CD4-positive, CD25-positive, alpha-beta regulatory T cell (primary cell): ENCODE data around the gene PIK3R1. TPM values are rescaled to one million over a fixed set of nuclear protein-coding genes. Genes with fewer than 3 reads are reported as not detected.

Experiments used
- ATAC-seq, 2 donors: fragments of 150-1000 bp; cut with Tn5 transposase; one replicate each; pipeline ENCODE4 v1.10.0; 2021; ENCODE audit warnings: low read depth in 2 of 2, moderate number of reproducible peaks in 2 of 2, moderate library complexity in 1 of 2
- DNase-seq, 3 donors: peaks; one replicate each; pipeline versions ENCODE4 v3.0.0 to v3.0.0-alpha.2; 2012 to 2022; ENCODE audit warnings: mixed read lengths in 1 of 3
- H3K27ac ChIP-seq: one replicate; pipeline ENCODE4 v1.7.0; 2013; ENCODE audit warnings: mild to moderate bottlenecking, low read length; ENCODE audit not compliant: insufficient read depth, poor library complexity, severe bottlenecking
- H3K27me3 ChIP-seq: one replicate; pipeline ENCODE4 v1.7.0; 2013; ENCODE audit warnings: low read length; ENCODE audit not compliant: control insufficient read depth, insufficient read depth
- H3K36me3 ChIP-seq: one replicate; pipeline ENCODE4 v1.7.0; 2013; ENCODE audit warnings: mild to moderate bottlenecking, low read length, moderate library complexity; ENCODE audit not compliant: control insufficient read depth, insufficient read depth
- H3K4me1 ChIP-seq: 2 replicates; pipeline ENCODE4 v1.7.0; 2013; ENCODE audit warnings: mild to moderate bottlenecking, low read length; ENCODE audit not compliant: insufficient read depth, control insufficient read depth, poor library complexity, severe bottlenecking
- H3K4me3 ChIP-seq: one replicate; pipeline ENCODE4 v1.7.0; 2013; ENCODE audit warnings: low read depth, mild to moderate bottlenecking, low read length, moderate library complexity
- H3K9me3 ChIP-seq, 2 experiments: 1 replicate in 1 of 2; 2 replicates in 1 of 2; pipeline ENCODE4 v1.7.0; 2013; ENCODE audit warnings: low read length in 2 of 2, mild to moderate bottlenecking in 1 of 2, moderate library complexity in 1 of 2; ENCODE audit not compliant: control insufficient read depth in 2 of 2
- H3K27ac Mint-ChIP-seq, 3 donors: one replicate each; pipeline ENCODE4 v1.8.0; 2020 to 2022; ENCODE audit warnings: mild to moderate bottlenecking in 3 of 3, mixed read lengths in 3 of 3, moderate library complexity in 2 of 3
- H3K27me3 Mint-ChIP-seq: one replicate; pipeline ENCODE4 v1.8.0; 2022; ENCODE audit warnings: mild to moderate bottlenecking, mixed read lengths
- H3K36me3 Mint-ChIP-seq: one replicate; pipeline ENCODE4 v1.8.0; 2020; ENCODE audit warnings: mixed read lengths
- H3K4me1 Mint-ChIP-seq, 4 donors: one replicate each; pipeline ENCODE4 v1.8.0; 2020 to 2022; ENCODE audit warnings: mixed read lengths in 4 of 4, mild to moderate bottlenecking in 1 of 4
- H3K4me3 Mint-ChIP-seq, 4 donors: one replicate each; pipeline ENCODE4 v1.8.0; 2020 to 2022; ENCODE audit warnings: mild to moderate bottlenecking in 4 of 4, mixed read lengths in 4 of 4, moderate library complexity in 3 of 4
- H3K9me3 Mint-ChIP-seq, 7 donors: one replicate each; pipeline ENCODE4 v1.8.0; 2020 to 2022; ENCODE audit warnings: mixed read lengths in 7 of 7, mild to moderate bottlenecking in 3 of 7, moderate library complexity in 2 of 7
- polyA plus RNA-seq, 4 donors: library from polyadenylated mRNA; unstranded; fragments of 300-500 nt; fragmentation: Illumina TruSeq; gene quantifications; one replicate each; pipeline ENCODE4 v1.2.3, GENCODE V29; 2021
- total RNA-seq: library from RNA; stranded (reverse); gene quantifications from one replicate; pipeline ENCODE4 v1.2.3, GENCODE V29; 2022

PIK3R1 gene
- total and polyA plus RNA-seq, 5 donors from 2014 or later, result 75.9 to 366 (median 120) TPM

DNA sequence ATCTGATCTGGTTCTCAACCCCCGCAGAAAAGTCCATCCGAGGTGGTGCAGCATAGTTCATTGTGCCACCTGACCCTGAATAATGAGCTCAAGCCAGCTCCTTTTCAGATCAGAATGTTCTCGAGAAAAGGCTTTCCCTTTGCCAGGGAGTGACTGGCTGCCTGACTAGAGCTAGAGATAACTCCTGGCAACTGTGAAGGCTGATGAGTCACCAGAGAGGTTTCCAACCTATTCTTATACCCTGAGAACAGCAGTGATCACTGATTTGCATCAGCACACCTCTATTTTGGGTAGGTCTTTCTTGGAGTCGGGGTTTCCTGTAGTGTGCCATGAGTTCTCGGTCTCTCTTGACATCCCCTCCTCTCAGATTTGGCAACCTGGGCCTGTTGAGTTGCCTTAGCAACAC lies 127.9 kb downstream of the PIK3R1 start:
- no peak overlapping the region for H3K27ac ChIP-seq
- H3K9me3 ChIP-seq, result no peaks in the 10 kb centered on the region
- no peaks in the 10 kb centered on the region for H3K36me3 Mint-ChIP-seq
- H3K27me3 ChIP-seq, result no peaks in the 10 kb centered on the region
- H3K4me1 ChIP-seq, result peaks cover 14% of the 10 kb centered on the region
- peaks cover 7 to 14% (median 10%) of the 10 kb centered on the region in 4 donors for H3K4me1 Mint-ChIP-seq
- H3K9me3 Mint-ChIP-seq, result peaks cover 0 to 8% (median 2%) of the 10 kb centered on the region in 7 donors
- peaks cover 4% of the 10 kb centered on the region for H3K27me3 Mint-ChIP-seq
- no peaks in the 10 kb centered on the region for H3K36me3 ChIP-seq
- no peak for ATAC-seq
- no peak overlapping the region for H3K27ac Mint-ChIP-seq
- H3K4me3 Mint-ChIP-seq, result no peak overlapping the region
- no peak overlapping the region for H3K4me3 ChIP-seq
- peak in 1 of 3 donors; percentile 23 for DNase-seq

DNA sequence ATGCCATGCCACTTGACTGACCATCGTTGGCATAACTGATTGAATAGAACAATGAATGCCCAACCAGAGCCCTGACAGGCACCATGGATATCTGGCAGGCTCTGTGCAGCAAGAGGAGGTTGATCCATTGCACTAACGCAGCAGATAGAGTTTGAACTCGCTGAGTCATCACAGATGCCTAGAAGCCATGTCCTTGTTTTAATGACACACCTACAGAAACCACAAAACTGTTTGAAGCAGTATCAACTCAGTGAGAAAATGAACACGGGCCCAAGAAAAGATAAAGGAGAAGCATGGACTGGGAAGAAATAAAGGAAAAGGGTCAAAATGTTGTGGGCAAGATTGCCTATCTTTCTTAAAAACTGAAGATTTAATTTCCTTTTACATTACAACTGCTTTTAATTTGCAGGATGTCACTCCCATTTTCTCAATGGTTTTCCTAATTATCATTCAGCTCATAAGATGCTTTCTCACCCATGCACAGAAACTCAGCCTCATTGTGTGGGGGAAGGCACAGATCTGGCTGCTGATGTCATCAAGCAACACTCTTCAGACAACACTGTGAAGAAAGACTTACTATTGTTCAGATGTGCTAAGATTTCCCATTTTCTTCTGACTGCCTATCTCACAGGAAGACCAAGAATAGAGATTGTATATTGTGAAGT lies 129.0 kb downstream of the PIK3R1 start:
- Mint-ChIP-seq H3K4me1 (peaks cover 7 to 14% (median 10%) of the 10 kb centered on the region in 4 donors), H3K4me3 (no peak overlapping the region), H3K36me3 (no peaks in the 10 kb centered on the region), H3K9me3 (peaks cover 0 to 8% (median 2%) of the 10 kb centered on the region in 7 donors), H3K27me3 (peaks cover 4% of the 10 kb centered on the region), H3K27ac (no peak overlapping the region)
- H3K4me3 ChIP-seq, result peak overlapping the region; percentile 26
- no peaks in the 10 kb centered on the region for H3K9me3 ChIP-seq
- peaks cover 14% of the 10 kb centered on the region for H3K4me1 ChIP-seq
- no peaks in the 10 kb centered on the region for H3K27me3 ChIP-seq
- peak in 2 of 3 donors; percentile 2 to 64 for DNase-seq
- H3K36me3 ChIP-seq, result no peaks in the 10 kb centered on the region
- ATAC-seq, result peak; percentile 57 to 75
- H3K27ac ChIP-seq, result no peak overlapping the region

DNA sequence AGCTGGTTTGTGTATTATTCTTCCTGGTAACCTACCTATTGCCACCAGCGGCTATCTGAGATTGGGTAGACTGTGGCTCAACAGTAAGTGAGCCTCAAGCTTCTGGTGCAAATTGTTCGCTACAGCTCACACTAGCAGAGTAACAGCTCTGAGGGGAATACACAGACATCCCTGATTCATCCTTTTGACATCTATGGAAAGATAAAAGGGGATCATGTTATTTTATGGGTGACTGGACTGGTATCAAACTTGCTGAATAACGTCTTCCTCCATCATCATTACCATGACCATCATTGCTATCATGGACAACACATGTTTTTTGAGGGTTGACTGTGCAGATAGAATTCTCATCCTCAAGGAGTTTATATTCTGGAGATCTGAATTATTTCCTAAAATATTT lies 129.6 kb downstream of the PIK3R1 start:
- Mint-ChIP-seq H3K4me1 (peaks cover 7 to 14% (median 10%) of the 10 kb centered on the region in 4 donors), H3K27ac (peak overlapping the region in 1 of 3 donors; percentile 4), H3K4me3 (no peak overlapping the region), H3K27me3 (peaks cover 4% of the 10 kb centered on the region), H3K9me3 (peaks cover 0 to 8% (median 2%) of the 10 kb centered on the region in 7 donors), H3K36me3 (no peaks in the 10 kb centered on the region)
- Histone ChIP-seq H3K27ac (no peak overlapping the region), H3K4me1 (peaks cover 14% of the 10 kb centered on the region), H3K9me3 (no peaks in the 10 kb centered on the region), H3K4me3 (no peak overlapping the region), H3K27me3 (no peaks in the 10 kb centered on the region), H3K36me3 (no peaks in the 10 kb centered on the region)
- DNase-seq (no peak), ATAC-seq (no peak)

DNA sequence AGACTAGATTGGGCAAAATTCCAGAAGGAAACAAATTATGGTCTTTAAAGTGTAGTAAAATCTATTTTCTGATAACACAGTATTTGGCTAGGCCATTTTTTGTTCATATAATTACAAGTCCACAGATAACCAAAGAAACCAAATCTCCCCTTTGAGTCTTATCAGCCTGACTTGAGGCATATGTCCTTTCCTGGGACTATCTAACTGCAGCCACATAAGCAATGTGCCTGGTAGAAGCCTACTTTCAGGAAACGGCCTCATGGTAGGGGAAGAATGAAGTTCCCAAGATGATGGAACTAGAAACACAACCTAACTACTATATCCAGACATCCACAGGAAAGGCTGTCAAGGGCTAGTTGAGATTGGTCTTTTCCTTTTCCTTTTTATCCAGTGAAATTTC lies 130.0 kb downstream of the PIK3R1 start:
- no peak overlapping the region for H3K4me3 ChIP-seq
- H3K36me3 Mint-ChIP-seq, result no peaks in the 10 kb centered on the region
- no peak for ATAC-seq
- H3K4me3 Mint-ChIP-seq, result no peak overlapping the region
- H3K4me1 ChIP-seq, result peaks cover 14% of the 10 kb centered on the region
- no peak overlapping the region for H3K27ac ChIP-seq
- peak overlapping the region in 1 of 3 donors; percentile 4 for H3K27ac Mint-ChIP-seq
- peaks cover 4% of the 10 kb centered on the region for H3K27me3 Mint-ChIP-seq
- peaks cover 7 to 14% (median 10%) of the 10 kb centered on the region in 4 donors for H3K4me1 Mint-ChIP-seq
- no peaks in the 10 kb centered on the region for H3K36me3 ChIP-seq
- no peaks in the 10 kb centered on the region for H3K27me3 ChIP-seq
- no peaks in the 10 kb centered on the region for H3K9me3 ChIP-seq
- peaks cover 0 to 8% (median 2%) of the 10 kb centered on the region in 7 donors for H3K9me3 Mint-ChIP-seq
- DNase-seq, result no peak

DNA sequence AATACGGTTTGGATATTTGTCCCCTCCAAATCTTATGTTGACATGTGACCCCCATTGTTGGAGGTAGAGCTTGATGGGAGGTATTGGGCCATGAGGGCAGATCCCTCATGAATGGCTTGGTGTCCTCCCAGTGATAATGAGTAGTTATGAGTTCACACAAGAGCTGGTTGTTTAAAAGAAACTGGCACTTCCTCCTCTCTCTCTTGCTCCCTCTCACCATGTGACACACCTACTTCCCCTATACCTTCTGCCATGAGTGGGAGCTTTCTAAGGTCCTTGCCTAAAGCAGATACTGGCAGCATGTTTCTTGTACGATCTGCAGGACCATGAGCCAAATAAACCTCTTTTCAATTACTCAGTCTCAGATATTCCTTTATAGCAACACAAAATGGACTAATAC lies 132.0 kb downstream of the PIK3R1 start:
- H3K27me3 Mint-ChIP-seq, result peaks cover under 1% of the 10 kb centered on the region
- H3K9me3 Mint-ChIP-seq, result peaks cover 0 to 8% (median 4%) of the 10 kb centered on the region in 7 donors
- Histone ChIP-seq H3K36me3 (no peaks in the 10 kb centered on the region), H3K4me1 (peaks cover 14% of the 10 kb centered on the region), H3K9me3 (no peaks in the 10 kb centered on the region), H3K4me3 (no peak overlapping the region), H3K27me3 (no peaks in the 10 kb centered on the region), H3K27ac (no peak overlapping the region)
- H3K4me3 Mint-ChIP-seq, result no peak overlapping the region
- no peaks in the 10 kb centered on the region for H3K36me3 Mint-ChIP-seq
- DNase-seq (peak in 1 of 3 donors; percentile 29), ATAC-seq (no peak)
- peaks cover 5 to 14% (median 10%) of the 10 kb centered on the region in 4 donors for H3K4me1 Mint-ChIP-seq
- H3K27ac Mint-ChIP-seq, result no peak overlapping the region

DNA sequence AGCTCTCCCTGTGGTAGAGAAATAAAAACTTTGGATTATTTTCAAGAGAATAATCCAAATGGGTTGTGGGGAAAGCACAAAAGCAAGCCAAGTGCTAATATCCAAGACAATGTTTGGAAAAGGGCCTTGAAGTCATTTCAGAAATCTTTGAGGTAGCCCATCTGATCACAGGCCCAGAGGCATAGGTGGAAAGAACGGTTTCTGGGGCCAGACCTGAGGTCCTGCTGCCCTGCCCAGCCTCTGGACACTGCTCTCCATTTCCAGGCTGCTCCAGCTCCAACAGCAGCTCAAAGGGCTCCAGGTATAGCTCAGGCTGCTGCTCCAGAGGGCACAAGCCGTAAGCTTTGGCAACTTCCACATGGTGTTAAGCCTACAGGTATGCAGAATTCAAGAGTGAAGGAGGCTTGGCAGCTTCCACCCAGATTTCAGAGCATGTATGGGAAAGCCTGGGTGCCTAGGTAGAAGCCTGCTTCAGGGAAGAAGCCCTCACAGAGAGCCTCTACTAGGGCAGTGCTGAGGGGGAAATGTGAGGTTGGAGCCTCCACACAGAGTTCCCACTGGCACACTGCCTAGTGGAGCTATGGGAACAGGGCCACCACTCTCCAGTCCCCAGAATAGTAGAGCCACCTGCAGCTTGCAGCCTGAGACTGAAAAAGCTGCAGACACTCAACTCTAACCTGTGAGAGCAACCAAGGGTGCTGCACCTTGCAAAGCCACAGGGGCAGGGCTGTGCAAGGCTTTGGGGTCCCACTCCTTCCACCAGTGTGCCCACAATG lies 133.1 kb downstream of the PIK3R1 start:
- Histone ChIP-seq H3K27me3 (no peaks in the 10 kb centered on the region), H3K36me3 (no peaks in the 10 kb centered on the region), H3K9me3 (no peaks in the 10 kb centered on the region), H3K4me1 (peaks cover 9% of the 10 kb centered on the region), H3K27ac (no peak overlapping the region), H3K4me3 (no peak overlapping the region)
- DNase-seq (no peak), ATAC-seq (no peak)
- H3K36me3 Mint-ChIP-seq, result no peaks in the 10 kb centered on the region
- peaks cover 0 to 8% (median 4%) of the 10 kb centered on the region in 7 donors for H3K9me3 Mint-ChIP-seq
- H3K27me3 Mint-ChIP-seq, result peaks cover 2% of the 10 kb centered on the region
- H3K4me3 Mint-ChIP-seq, result no peak overlapping the region
- H3K27ac Mint-ChIP-seq, result no peak overlapping the region
- H3K4me1 Mint-ChIP-seq, result peaks cover 5 to 14% (median 10%) of the 10 kb centered on the region in 4 donors

DNA sequence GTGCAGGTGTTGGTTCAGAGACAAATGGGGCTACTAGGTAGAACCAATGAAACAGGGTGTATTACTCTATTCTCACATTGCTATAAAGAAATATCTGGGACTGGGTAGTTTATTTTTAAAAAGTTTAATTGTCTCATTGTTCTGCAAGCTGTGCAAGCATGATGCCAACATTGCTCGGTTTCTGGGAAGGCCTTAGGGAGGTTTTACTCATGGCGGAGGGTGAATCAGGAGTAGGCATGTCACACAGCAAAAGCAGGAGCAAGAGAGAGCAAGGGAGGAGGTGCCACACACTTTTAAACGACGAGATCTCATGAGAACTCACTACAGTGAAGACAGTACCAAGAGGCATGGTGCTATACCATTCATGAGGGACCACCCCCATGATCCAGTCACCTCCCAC lies 134.6 kb downstream of the PIK3R1 start:
- H3K36me3 Mint-ChIP-seq, result no peaks in the 10 kb centered on the region

More for the DNA sequence above, 134.6 kb downstream of the PIK3R1 start:
- Histone ChIP-seq H3K4me3 (no peak overlapping the region), H3K9me3 (no peaks in the 10 kb centered on the region), H3K4me1 (no peaks in the 10 kb centered on the region), H3K27me3 (no peaks in the 10 kb centered on the region), H3K36me3 (no peaks in the 10 kb centered on the region), H3K27ac (no peak overlapping the region)
- peaks cover 0 to 8% (median 3%) of the 10 kb centered on the region in 7 donors for H3K9me3 Mint-ChIP-seq
- H3K27ac Mint-ChIP-seq, result no peak overlapping the region
- DNase-seq, result no peak
- H3K4me3 Mint-ChIP-seq, result no peak overlapping the region
- H3K4me1 Mint-ChIP-seq, result peaks cover 0 to 1% (median 0%) of the 10 kb centered on the region in 4 donors
- H3K27me3 Mint-ChIP-seq, result peaks cover 5% of the 10 kb centered on the region
- no peak for ATAC-seq
